HEK293 (cell line): Measurements from ENCODE around the gene PPP2CA.

Experiments
- GLIS1 ChIP-seq: fragments of 450-650 bp; formaldehyde crosslinking; IDR thresholded peaks from 2 replicates; pipeline ENCODE4 v1.5.1; 2016; ENCODE audit warnings: missing biosample characterization, missing genetic modification characterization
- ZNF133 ChIP-seq: fragments of 450-650 bp; formaldehyde crosslinking; IDR thresholded peaks from 2 replicates; pipeline ENCODE4 v1.5.1; 2016; ENCODE audit warnings: missing biosample characterization, missing genetic modification characterization
- ZNF16 ChIP-seq: fragments of 450-650 bp; formaldehyde crosslinking; IDR thresholded peaks from 2 replicates; pipeline ENCODE4 v1.5.1; 2016; ENCODE audit warnings: low read depth, missing biosample characterization, missing genetic modification characterization
- ZNF654 ChIP-seq: fragments of 450-650 bp; formaldehyde crosslinking; IDR thresholded peaks from 2 replicates; pipeline ENCODE4 v1.5.1; 2016; ENCODE audit warnings: low read depth, missing biosample characterization, missing genetic modification characterization
- TF ChIP-seq, protein P1 (sequence below): fragments of 450-650 bp; formaldehyde crosslinking; IDR thresholded peaks from 2 replicates; pipeline ENCODE4 v1.5.1; 2016; ENCODE audit warnings: missing biosample characterization, missing genetic modification characterization
- TF ChIP-seq, protein P2 (sequence below): fragments of 450-650 bp; formaldehyde crosslinking; IDR thresholded peaks from 2 replicates; pipeline ENCODE4 v1.5.1; 2016; ENCODE audit warnings: missing biosample characterization, missing genetic modification characterization
- TF ChIP-seq, protein P3 (sequence below): fragments of 450-650 bp; formaldehyde crosslinking; IDR thresholded peaks from 2 replicates; pipeline ENCODE4 v1.5.1; 2016; ENCODE audit warnings: missing biosample characterization, missing genetic modification characterization
- TF ChIP-seq, protein P4 (sequence below): fragments of 450-650 bp; formaldehyde crosslinking; IDR thresholded peaks from 2 replicates; pipeline ENCODE4 v1.5.1; 2016; ENCODE audit warnings: missing biosample characterization, missing genetic modification characterization, low read depth

DNA sequence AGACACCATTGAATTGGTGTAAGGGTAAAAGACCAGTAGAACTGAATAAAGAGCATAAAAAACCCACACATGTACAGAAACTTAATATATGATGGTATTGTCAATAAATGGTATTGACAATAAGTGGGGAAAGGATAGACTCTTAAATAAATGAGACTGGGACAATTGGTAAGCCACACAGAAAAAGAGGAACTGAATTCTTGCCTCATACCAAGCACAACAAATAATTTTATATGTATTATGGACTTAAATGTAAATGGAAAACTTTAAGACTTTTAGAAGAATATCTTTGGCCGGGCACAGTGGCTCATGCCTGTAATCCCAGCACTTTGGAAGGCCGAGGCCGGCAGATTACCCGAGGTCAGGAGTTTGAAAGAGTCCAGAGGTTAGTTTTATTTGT lies 37.9 kb upstream of the PPP2CA start:
- TF ChIP-seq, protein P1, sequence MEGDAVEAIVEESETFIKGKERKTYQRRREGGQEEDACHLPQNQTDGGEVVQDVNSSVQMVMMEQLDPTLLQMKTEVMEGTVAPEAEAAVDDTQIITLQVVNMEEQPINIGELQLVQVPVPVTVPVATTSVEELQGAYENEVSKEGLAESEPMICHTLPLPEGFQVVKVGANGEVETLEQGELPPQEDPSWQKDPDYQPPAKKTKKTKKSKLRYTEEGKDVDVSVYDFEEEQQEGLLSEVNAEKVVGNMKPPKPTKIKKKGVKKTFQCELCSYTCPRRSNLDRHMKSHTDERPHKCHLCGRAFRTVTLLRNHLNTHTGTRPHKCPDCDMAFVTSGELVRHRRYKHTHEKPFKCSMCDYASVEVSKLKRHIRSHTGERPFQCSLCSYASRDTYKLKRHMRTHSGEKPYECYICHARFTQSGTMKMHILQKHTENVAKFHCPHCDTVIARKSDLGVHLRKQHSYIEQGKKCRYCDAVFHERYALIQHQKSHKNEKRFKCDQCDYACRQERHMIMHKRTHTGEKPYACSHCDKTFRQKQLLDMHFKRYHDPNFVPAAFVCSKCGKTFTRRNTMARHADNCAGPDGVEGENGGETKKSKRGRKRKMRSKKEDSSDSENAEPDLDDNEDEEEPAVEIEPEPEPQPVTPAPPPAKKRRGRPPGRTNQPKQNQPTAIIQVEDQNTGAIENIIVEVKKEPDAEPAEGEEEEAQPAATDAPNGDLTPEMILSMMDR (tag by site-specific recombination) = no peak
- TF ChIP-seq, protein P2, sequence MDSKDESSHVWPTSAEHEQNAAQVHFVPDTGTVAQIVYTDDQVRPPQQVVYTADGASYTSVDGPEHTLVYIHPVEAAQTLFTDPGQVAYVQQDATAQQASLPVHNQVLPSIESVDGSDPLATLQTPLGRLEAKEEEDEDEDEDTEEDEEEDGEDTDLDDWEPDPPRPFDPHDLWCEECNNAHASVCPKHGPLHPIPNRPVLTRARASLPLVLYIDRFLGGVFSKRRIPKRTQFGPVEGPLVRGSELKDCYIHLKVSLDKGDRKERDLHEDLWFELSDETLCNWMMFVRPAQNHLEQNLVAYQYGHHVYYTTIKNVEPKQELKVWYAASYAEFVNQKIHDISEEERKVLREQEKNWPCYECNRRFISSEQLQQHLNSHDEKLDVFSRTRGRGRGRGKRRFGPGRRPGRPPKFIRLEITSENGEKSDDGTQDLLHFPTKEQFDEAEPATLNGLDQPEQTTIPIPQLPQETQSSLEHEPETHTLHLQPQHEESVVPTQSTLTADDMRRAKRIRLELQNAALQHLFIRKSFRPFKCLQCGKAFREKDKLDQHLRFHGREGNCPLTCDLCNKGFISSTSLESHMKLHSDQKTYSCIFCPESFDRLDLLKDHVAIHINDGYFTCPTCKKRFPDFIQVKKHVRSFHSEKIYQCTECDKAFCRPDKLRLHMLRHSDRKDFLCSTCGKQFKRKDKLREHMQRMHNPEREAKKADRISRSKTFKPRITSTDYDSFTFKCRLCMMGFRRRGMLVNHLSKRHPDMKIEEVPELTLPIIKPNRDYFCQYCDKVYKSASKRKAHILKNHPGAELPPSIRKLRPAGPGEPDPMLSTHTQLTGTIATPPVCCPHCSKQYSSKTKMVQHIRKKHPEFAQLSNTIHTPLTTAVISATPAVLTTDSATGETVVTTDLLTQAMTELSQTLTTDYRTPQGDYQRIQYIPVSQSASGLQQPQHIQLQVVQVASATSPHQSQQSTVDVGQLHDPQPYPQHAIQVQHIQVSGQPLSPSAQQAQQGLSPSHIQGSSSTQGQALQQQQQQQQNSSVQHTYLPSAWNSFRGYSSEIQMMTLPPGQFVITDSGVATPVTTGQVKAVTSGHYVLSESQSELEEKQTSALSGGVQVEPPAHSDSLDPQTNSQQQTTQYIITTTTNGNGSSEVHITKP = no peak
- TF ChIP-seq, protein P3, sequence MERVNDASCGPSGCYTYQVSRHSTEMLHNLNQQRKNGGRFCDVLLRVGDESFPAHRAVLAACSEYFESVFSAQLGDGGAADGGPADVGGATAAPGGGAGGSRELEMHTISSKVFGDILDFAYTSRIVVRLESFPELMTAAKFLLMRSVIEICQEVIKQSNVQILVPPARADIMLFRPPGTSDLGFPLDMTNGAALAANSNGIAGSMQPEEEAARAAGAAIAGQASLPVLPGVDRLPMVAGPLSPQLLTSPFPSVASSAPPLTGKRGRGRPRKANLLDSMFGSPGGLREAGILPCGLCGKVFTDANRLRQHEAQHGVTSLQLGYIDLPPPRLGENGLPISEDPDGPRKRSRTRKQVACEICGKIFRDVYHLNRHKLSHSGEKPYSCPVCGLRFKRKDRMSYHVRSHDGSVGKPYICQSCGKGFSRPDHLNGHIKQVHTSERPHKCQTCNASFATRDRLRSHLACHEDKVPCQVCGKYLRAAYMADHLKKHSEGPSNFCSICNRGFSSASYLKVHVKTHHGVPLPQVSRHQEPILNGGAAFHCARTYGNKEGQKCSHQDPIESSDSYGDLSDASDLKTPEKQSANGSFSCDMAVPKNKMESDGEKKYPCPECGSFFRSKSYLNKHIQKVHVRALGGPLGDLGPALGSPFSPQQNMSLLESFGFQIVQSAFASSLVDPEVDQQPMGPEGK = no peak
- no peak for TF ChIP-seq ZNF654 (tag by site-specific recombination)
- TF ChIP-seq, protein P4, sequence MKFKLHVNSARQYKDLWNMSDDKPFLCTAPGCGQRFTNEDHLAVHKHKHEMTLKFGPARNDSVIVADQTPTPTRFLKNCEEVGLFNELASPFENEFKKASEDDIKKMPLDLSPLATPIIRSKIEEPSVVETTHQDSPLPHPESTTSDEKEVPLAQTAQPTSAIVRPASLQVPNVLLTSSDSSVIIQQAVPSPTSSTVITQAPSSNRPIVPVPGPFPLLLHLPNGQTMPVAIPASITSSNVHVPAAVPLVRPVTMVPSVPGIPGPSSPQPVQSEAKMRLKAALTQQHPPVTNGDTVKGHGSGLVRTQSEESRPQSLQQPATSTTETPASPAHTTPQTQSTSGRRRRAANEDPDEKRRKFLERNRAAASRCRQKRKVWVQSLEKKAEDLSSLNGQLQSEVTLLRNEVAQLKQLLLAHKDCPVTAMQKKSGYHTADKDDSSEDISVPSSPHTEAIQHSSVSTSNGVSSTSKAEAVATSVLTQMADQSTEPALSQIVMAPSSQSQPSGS (tag by site-specific recombination) = no peak
- TF ChIP-seq GLIS1 = no peak
- TF ChIP-seq ZNF16 (tag by site-specific recombination) = no peak
- TF ChIP-seq ZNF133 (tag by site-specific recombination) = no peak
